GM21367 (cell line): ENCODE measurements around the gene RAET1G.
"Not testable (repeated sequence)": the region's sequence is repeated elsewhere in the genome, so short reads cannot be mapped to it uniquely, and the experiment has no call there.

Experiments used
- ATAC-seq: cut with Tn5 transposase; IDR thresholded peaks from one replicate; pipeline ENCODE4 v1.9.1; 2021; ENCODE audit not compliant: unreplicated experiment

The RAET1G gene

DNA sequence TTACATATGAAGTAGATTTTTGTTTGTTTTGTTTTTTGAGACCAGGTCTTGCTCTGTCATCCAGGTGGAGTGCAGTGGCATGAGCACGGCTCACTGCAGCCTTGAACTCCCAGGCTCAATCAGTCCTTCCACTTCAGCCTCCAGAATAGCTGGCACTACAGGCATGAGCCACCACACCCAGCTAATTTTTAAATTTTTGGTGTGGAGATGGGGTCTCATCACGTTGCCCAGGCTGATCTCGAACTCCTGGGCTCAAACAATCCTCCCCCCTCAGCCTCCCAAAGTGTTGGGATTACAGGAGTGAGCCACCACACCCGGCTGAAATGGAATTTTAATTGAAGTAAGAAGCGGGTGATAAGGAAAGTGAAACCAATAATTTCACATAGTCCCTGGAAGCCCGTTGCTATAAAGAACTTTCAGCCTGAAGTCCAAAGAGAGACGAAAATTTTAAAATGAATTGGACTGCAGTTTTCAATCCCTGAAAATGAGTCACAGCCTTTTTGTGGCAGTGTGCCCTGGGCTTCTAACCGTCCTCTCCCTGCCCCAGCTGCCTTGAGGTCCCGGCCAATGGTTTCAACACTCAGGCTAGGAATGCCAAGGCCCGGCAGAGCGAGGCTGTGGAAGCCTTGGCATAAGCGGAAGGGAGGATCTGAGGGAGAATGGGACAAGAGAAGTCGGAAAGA lies 25.8 kb downstream of the RAET1G start:
- ATAC-seq: no peak

DNA sequence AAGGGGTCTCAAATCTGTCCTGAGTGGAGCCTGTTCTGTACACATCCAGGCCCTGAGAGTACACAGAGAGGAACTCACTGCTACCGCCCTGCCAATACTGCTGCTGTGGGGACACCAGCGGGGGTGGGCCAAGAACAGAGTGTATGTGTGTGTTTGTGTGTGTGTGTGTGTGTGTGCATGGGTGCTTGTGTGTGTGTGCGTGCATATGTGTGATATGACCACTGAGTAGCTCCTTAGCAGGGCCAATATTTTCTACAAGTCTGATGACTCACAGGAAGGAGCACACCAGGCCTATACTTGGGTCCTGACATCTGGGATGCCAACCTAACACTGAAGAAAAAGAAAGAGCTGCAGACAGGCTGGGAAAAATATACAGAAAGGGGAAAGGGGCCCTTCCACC lies 26.4 kb downstream of the RAET1G start:
- ATAC-seq: no peak

DNA sequence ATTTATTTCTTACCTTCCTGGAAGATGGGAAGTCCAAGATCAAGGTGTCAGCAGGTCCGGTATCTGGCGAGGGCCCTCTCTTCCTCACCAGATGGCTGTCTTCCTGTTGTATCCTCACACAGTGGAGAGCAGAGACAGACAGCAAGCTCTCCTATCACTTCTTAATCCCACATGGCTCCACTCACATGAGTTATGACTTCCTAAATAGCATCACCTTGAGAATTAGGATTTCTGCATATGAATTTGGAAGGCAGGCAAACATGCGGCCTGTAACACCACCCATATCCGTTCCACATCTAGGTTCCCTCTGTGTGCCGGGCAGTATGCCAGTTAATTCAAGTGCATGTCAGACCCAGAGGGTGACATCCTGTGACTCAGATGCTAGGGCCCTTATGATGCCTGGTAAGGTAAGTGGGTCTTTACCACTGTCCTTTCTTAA lies 27.1 kb downstream of the RAET1G start:
- no peak for ATAC-seq

GRCh38 chr6:149895048-149895590 lies 27.8 kb downstream of the RAET1G start:
- no peak for ATAC-seq

DNA sequence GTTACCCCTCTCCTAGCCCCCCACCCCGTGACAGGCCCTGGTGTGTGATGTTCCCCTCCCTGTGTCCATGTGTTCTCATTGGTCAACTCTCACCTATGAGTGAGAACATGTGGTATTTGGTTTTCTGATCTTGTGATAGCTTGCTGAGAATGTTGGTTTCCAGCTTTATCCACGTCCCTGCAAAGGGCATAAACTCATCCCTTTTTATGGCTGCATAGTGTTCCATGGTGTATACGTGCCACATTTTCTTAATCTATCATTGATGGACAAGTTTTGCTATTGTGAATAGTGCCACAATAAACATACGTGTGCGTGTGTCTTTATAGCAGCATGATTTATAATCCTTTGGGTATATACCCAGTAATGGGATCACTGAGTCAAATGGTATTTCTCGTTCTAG lies 31.1 kb downstream of the RAET1G start:
- not testable (repeated sequence) for ATAC-seq

DNA sequence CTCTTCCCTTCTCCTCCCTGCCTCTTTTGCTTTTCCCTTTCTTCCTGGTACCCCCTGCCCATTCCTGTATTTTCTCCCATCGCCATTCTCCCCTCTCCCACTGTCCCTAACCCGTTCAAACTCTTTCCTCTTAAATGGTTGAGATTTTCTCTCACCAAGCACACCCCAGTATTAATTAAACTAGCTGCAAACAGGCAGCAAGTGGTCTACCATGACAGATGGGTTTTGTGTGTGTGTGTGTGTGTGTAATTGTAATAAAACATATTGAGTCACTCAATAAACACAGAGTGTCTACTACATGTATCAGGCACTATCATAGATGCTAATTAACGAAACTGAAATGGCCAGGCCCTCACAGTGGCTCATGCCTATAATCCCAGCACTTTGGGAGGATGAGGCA lies 31.7 kb downstream of the RAET1G start:
- ATAC-seq: no peak

DNA sequence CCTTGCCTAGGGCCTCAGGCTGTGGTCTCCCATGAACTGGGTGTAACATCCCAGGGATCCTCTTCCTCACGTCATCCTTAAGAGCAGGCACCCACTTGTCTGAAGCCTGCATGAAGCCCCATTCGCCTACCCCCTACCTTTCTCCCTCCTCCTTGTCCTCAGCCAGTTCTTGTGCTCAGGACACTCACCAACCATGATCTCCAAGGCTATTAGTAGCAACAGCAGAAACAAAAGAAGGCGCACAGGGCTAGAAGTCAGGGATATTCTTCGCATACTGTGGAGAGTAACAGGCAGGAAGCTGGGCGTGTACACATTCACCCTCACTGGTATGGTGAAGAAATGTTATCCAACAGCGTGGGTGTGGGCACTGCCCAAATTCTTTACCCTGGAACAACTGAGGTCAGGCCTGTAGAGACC lies 32.3 kb downstream of the RAET1G start:
- no peak for ATAC-seq

DNA sequence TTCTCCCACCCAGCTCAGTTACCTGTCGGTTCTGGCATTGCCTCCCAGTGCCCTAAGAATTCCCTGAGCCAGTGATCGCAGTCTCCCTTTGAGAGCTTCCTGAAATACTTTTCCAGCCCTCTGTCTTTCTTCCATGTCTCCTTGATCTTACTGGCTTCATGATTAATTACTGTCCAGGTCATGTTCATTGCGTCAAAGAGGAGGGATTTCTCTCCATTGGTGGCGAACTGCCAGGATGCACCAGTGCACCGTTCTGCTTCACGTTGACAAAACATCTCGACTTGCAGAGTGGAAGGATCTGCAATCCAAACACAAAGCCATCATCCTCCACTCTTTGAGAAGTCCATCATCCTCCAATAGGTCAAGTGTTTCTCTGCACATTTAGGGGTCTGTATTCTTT lies 33.6 kb downstream of the RAET1G start:
- ATAC-seq: no peak

- no peak for ATAC-seq
Measured at GRCh38 chr6:149888659-149889058, 34.3 kb downstream of the RAET1G start.

- no peak for ATAC-seq
Measured at GRCh38 chr6:149888093-149888492, 34.8 kb downstream of the RAET1G start.

DNA sequence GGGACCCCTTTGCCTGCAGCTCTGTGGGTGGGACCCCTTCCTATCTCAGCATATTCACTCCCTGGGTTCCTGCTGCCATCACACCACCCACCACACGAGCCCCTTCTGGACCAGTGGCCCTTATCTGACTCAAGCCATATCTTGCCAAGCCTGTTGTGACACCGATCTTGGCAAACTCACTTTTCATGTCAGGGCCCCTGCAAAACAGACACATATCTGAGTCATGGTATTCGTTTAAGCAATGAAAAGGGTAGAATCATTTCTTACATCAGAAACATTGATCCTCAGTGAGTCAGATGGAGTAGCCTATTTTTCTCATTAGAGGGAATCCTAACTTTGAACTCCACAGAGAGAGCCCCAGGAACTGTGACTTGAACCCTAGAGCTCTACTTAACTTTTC lies 35.6 kb downstream of the RAET1G start:
- ATAC-seq: no peak

DNA sequence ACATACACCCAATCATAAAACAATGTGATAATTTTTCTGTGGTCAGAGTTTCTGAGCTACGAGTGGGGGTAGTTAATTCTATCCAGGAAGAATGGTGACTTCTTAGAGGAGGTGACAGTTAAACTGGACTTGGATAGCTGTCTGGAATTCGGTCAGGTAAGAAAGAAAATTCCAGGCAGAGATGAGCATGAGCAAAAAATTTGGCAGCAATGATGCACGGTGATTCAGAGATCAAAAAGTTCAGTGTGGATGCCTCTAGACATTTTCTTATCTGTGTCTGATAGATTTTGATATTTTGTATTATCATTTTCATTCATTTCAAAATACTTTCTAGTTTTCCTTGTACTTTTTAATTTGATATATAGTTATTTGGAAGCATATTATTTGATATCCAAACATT lies 37.0 kb downstream of the RAET1G start:
- no peak for ATAC-seq

GRCh38 chr6:149884617-149885016 lies 38.3 kb downstream of the RAET1G start:
- no peak for ATAC-seq

DNA sequence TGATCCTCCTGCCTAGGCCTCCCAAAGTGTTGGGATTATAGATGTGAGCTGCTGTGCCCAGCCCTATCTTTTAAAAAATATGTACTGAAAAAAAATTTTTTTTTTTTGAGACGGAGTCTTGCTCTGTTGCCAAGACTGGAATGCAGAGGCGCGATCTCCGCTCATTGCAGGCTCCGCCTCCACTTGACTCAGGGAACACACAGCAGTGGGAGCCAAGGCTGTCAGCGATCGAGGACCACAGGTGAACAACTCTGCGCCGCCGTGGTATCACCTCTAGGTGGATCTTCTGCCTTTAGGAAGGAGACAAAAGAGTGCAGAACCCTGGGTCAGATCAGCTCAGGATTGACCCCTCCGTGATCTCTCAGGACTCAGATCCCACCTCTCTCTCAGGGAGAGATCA lies 38.7 kb downstream of the RAET1G start:
- ATAC-seq: no peak

DNA sequence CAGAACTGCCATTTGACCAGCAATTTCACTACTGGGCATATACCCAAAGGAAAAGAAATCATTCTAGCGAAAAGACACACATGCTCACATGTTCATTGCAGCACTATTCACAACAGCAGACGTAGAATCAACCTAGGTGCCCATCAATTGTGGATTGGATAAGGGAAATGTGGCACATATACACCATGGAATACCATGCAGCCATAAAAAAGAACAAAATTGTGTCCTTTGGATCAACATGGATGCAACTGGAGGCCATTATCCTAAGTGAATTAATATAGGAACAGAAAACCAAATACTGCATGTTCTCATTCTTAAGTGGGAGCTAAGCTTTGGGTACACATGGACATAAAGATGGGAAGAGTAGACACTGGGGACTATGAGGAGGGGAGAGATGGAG lies 41.1 kb downstream of the RAET1G start:
- ATAC-seq: no peak

DNA sequence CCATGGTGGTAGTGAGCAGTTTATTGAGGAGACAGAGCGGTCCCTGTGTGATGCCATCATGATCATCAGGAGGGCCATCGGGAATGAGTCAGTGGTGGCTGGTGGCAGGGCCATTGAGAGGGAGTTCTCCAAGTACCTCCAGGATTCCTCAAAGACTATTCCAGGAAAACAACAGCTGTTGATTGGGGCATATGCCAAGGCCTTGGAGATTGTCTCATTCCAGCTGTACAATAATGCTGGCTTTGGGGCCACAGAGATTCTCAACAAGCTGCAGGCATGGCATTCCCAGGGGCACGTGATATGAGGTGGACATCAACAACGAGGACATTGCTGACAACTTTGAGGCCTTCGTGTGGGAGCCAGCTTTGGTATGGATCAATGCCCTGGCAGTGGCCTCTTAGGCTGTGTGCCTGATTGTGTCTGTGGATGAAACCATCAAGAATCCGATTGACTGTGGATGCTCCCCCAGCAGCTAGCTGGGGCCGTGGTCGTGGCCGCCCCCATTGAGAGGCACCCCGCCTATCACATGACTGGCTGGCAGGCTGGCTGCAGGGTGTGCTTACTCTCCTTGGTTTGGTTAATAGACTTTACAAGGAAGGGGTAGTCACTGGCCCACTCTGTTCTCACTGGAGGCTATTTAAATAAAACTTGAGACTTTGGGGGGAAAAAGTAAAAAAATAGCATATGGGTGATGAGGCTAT lies 41.7 kb downstream of the RAET1G start:
- ATAC-seq: no peak

GRCh38 chr6:149877659-149878058 lies 45.3 kb downstream of the RAET1G start:
- no peak for ATAC-seq

DNA sequence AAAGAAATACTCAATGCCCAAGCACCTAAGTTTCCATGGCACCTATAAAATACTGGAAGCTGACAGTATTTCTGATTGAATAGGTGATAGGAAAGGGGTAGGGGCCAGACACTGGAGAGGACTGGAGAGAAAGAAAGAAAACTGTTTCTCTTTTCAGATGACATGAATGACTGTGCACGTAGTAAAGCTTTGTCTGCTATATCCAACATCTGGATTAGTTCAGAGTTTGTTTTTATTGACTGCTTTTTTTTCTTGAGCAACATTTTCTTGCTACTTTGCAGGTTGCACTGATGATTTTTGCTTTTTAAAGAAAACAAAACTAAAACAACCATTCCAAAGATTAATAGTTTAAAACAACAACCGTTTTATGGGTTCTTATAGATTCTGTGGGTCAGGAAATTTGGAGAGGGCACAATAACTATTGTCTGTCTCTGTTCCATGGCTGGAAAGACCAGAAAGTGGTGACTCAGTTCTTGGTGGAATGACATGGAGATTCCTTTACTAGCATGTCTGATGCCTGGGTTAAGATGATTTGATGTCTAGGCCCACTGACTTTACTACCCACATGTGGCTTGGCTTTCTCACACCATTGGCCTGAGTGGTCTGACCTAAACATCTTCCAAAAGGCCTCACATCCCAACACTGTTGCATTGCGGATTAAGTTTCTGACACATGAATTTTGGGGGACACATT lies 46.5 kb downstream of the RAET1G start:
- ATAC-seq: no peak

GRCh38 chr6:149872233-149872632 lies 50.7 kb downstream of the RAET1G start:
- ATAC-seq: no peak

DNA sequence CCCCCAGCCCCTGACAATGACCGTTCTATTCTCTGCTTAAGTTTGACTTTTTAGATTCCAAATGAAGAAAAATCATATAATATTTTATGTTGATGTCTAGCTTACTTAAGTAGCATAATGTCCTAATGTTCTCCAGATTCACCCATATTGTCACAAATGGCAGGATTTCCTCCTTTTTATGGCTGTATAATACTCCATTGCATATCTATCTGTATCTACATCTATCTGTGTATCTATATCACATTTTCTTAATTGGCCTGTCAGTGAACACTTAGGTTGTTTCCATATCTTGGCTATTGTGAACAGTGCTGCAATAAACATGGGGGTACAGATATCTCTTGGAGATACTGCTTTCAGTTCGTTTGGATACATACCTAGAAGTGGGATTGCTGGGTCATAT lies 51.7 kb downstream of the RAET1G start:
- no peak for ATAC-seq

DNA sequence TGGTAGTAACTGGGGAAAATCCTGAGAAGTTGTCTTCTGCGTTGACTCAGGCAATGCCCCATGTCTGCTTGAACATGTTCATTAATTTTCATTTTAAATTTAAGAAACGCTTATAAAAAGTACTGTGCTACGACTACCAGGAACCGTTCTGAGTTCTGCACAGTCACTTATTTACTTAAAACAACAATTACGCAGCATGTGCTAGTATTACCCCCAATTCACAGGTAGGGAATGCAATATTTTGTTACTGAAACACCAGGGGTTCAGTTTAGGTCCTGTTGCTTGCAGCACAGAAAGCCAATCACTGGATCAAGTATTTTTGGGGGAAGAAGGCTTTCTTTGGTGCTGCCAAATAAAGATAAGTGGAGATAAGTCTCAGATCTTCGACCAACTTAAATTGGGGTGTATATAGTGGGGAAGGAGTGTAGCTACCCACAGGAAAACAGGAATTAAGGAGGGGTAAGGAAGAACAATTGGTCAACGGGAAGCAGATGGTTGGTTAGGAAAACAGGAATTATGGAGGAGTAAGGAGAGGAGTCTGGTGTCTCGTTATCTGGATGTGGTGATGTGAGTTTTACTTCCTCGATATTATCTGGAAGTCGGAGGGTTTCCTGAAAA lies 53.5 kb downstream of the RAET1G start:
- ATAC-seq: no peak
